DMS114 treated with DMSO at 0.1 percent for 48 hours (cell line): ENCODE results near the gene TMEM9.

Experiments used
- DNase-seq: peaks from one replicate; lab custom pipeline; 2025; ENCODE audit not compliant: unreplicated experiment; lab: John Stamatoyannopoulos, UW

TMEM9 gene

DNA sequence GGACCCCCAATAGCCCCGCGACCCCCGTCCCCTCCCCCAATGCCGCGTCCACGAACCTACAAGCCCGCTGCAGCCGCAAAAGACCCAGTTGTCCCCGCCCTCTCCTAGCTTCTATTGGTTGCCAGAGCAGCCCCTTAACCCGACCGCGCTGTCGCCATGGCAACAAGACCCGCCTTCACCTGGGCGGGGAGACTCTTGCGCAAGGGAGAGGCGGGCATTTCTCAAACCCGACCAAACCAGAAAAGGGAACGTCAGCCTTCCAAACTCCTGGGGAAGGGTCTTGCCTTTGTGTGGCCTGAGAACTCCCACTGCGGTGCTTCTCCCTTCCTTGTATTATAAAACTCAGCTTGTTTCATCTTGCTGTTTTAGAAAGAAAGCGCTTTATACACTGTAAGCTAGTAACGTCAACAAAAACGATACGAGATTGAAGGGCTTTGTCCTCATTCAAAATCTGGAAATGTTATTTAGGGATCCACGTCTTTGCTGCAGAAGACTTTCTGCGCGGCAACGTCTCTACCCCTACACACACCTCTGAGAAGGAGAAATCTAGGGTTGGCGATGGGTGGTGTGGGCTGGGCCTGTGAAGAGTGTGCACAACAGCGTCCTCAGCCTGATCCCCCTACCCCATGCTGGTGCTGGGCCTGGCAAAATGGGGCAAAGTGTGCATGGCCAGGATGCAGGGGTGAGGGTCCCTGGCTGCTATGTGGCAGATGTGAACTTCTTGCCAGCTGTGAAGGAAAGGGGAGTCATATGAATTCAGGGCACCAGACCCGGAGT, at the start of gene TMEM9:
Gene TMEM9 (minus strand): TSS at position 86 of the 777 bp plus-strand sequence. CDS start 551 bp downstream, outside the sequence.
- DNase-seq: peak; percentile 90

- DNase-seq: no peak
Observed at GRCh38 chr1:201198598-201198997, 44.3 kb upstream of the TMEM9 start.

- DNase-seq: no peak
Observed at GRCh38 chr1:201194046-201194445, 39.8 kb upstream of the TMEM9 start.

DNA sequence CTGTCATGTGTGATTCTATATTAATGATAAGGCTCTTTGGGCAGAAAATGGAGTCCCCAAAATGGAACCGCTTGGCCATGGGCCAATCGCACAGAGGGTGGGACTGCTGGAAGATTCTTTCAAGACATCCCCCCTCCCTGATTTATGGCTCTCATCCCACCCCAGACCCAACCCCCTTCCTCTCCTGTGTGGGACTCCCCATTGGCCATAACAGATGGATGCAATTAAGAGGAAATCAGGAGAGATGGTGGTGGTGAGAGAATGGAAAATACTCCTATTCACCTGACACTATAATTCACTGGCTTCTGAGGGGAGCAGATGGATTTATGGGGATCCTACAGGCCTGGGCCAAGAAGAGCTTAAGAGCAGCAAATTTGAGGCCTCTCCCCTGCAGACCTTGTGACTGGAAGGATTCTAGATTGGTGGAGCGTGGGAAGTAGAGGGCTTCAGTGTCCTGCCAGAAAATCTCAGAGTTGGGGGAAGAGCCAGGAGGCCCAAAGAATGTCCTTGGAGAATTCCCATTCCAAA, 38.1 kb upstream of the TMEM9 start:
- DNase-seq: no peak

- no peak for DNase-seq
Observed at GRCh38 chr1:201191653-201192260, 37.5 kb upstream of the TMEM9 start.

GRCh38 chr1:201190624-201191051, 36.4 kb upstream of the TMEM9 start, which contains the start of gene IGFN1:
IGFN1 (plus strand) TSS chr1:201190824; CDS start chr1:201193294, 2,470 bp downstream.
- no peak for DNase-seq

DNA sequence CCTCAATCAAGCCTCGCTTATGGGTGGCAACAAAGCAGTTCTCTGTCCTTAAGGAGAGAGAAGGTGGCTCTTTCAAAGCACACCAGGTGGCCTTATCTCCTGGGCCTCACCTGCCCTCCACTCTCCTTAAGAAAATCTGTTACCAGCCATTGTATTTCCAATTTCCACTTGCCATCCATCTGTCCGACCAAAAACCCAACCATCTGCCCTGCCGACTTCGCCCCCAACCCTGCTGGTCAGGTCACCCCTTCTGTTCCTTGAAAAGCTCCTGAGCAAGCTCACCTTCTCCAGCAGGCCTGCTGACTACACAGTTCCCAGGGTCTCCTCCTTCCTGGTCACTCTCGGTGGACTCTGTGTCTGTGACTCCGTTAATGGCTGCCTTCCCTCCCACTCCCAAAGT, 35.7 kb upstream of the TMEM9 start:
- no peak for DNase-seq

DNA sequence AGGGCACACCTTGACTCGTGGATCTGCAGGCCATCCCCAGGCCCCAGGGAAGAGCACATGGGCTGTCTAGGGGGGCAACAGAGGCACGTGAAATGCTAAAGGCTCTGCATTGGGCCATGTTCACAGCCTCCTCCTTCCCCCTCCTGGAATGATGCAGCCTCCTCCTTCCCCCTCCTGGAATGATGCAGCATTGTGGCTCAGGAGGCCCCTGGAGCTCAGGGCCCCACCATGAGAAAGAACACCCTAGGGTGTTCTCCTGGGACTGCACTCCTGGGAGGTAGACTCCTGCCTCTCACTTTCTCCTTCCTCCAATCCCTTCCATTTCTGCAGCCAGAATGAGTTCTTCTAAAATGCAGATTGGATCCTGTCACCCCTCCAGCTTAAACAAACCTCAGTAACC, 34.8 kb upstream of the TMEM9 start:
- no peak for DNase-seq

DNA sequence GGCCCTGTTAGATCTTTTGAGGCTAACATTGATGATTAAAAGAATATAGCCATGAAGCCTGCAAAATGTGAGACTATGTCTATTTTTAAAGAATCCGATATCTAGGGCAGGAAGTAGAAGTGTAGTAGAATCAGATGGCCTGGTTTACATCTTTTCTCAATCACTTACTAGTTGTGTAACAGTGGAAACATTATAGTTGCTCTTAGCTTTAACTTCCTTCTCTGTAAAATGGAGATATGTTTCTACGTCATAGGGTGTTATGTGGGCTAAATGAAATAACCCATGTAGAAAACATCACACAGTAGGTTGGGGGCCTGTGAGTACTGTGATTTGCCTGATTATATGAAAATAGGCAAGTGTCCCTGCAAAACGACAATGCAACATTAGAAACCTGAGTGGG, 31.9 kb upstream of the TMEM9 start:
- DNase-seq: no peak

- DNase-seq: no peak
Observed at GRCh38 chr1:201185527-201186128, 31.4 kb upstream of the TMEM9 start.

DNA sequence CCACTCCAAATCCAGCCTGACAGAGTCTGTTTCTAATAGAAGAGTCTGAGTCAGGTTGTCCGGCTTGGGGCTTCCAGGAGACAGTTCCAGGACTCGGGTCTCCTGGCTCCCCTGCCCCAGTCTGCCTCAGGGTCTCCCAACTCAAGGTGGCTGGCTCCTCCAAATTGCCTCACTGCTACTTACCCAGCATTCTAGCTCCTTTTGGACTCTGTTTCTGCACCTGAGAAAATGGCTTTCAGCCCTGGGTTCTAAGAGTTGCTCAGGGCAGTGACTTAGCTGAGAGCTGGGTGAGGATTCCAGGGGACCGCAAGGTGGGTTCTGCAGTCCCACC, 30.8 kb upstream of the TMEM9 start:
- no peak for DNase-seq

- DNase-seq: no peak
Observed at GRCh38 chr1:201184307-201185122, 30.2 kb upstream of the TMEM9 start.

DNA sequence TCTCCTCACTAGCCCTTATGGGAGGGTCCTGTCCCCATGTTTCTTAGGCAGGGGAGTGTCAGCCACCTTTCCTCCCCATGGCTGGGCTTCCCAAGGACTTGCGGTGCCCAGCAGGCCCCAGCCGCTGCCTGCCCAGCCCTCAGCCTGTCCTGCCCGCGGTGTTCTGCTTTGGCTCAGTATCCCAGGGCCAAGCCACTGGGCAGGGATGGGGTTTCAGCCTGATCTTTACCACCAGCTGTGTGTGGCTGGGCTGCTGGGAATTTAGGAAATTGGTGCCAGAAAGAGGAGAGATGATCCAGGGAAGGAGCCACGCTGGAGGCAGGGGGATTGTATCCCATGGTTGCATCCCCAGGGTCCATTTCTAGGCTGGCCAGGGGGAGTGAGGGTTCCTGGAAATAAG, 29.5 kb upstream of the TMEM9 start:
- DNase-seq: no peak

GRCh38 chr1:201183209-201183608, 28.9 kb upstream of the TMEM9 start:
- no peak for DNase-seq

- no peak for DNase-seq
Observed at GRCh38 chr1:201181726-201182125, 27.5 kb upstream of the TMEM9 start.

DNA sequence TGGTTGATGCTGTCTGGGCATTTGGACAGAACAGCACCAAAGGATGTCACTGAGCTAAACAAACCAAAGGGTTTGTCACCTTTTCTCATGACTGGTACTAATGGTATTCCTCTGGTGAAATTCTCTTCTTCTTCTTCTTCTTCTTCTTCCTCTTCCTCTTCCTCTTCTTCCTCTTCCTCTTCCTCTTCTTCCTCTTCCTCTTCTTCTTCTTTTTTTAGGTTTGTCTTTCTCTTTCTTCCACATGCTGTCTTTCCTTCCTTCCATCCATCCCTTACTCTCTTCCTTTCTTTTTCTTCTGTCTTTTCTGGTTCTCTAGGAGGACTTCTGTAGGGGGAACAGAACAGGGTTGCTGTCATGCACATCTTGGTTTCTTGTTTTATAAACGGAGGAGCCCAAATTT, 27.0 kb upstream of the TMEM9 start:
- DNase-seq: no peak

DNA sequence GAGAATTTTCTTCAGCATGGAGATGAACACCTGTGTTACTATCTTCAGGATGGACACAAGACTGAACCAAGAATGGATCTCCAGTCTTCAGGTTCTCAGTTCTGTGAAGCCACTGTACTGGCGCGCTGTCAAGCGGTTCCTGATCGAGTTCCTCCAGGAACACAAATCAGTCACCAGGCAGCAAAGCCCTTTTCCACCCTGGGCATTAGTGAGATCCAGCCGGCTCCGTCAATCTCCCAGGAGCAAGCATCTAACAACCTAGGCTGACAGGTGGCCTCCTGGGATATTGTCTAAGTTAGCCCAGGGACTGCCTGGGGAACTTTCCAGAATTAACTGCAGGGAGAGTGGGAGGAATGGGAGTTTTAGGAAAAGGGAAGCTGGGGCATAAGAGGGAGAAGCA, 26.6 kb upstream of the TMEM9 start:
- DNase-seq: no peak

GRCh38 chr1:201180141-201180540, 25.9 kb upstream of the TMEM9 start:
- no peak for DNase-seq

GRCh38 chr1:201178718-201179117, 24.4 kb upstream of the TMEM9 start:
- DNase-seq: no peak

- DNase-seq: no peak
Observed at GRCh38 chr1:201176940-201177339, 22.7 kb upstream of the TMEM9 start.

- no peak for DNase-seq
Observed at GRCh38 chr1:201175820-201176500, 21.7 kb upstream of the TMEM9 start.
